Suppressor macrophage treated with lipopolysaccharide for 1 hour (primary cell): Measurements from ENCODE around the gene PLCL1.

Source experiments
- DNase-seq, 3 donors: peaks; one replicate each; pipeline ENCODE4 v3.0.0-alpha.2; 2020 to 2022

The PLCL1 gene

DNA sequence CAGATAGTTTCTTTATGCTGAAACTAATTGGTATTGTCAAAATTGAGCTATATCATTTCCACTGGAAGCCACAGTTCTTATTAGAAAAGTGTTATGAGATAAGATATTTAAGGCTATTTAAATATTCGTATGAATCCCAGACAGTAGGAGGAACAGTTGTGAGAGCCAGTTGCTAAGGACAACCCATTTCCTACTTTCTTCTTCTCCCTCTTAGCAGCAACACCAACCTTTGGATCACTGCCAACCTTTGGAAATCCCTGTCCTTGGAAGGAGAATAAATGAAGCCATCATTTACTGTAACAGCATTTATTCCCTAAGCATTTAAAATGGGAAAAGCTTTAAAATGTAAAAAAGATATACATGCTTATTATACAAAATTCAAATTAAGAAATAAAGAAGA, 85.8 kb downstream of the PLCL1 start:
- peak; percentile 49 to 70 (median 65) for DNase-seq

DNA sequence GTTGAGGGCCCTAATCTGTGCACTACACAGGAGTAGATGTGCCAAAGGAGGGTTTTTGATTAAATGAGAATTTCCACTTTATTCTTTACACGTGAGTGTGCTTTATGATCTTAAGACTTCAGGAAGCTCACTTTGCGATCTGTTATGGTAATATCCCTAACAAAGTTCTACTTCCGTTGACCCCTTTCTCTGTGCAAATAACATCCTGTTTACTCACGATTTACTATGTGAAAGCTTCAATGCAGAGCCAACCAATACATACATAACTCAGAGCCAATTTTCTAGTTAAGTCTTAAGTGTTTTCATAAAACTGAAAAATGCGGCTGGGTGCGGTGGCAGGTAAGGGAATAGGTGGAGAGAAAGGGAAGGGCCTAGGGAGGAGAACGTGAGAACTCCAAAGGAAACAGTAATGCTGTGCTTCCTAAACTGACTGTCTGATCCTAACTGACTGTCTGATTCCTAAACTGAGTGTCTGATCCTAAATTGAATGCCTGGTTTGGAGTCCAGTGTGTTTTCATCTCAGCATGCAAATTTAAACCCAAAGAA, 87.6 kb downstream of the PLCL1 start:
- DNase-seq, result no peak

DNA sequence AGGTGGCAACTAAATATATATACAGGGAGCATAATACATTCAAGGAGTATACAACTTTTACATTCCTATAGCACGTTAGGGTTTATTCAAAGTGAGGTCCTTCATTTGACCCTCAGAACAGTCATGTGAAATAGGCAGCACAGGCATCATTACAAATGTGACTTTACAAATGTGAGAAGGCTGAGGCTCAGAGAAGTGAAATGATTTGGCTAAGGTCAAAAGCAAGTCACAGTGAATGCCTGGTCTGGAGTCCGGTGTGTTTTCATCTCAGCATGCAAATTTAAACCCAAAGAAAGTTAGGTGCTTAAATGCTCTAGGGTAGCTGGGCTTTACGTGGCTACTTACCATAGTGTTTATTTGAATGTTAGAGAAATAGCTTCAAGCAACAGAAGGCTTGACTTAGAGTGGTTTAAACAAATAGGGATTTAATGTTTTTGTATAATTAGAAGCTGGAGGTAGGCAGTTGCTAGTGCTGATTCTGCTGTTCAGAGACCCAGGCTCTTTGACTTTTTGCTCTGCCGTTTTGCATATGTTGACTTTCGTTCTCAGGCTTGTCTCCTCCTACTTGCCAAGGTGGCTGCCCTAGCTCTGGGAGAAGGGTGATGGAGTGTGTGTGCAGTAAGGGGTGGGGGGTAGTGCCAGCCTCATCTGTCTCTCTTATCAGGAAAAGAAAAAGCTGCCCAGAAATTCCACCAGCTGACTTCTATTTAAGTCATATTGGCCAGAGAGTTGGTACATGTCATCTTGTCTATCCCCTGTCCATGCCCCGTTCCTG, 89.2 kb downstream of the PLCL1 start:
- no peak for DNase-seq

DNA sequence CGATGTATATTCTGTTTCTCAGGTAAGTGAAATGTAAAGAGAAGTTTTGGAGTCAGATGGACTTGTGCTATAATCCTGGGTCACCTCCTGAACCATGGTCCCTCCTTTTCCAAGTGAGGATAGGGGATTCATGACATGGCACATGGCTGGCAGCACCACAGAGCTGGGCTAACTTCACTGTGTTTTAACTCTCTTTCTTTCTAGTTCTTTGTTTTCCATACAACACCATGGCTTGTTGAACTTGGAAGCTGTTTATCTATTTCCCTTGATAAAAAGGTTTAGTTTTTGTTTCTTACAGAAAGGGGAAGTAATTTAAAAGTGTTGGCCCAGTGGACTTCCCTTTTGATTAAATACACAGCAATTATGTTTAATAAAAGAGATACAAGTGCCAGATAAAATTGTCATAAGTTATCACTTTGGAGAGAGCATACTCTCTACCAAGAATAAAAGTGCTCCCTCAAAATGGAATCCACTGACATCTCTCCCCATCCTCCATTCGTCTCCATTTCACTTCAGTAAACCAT, 90.4 kb downstream of the PLCL1 start:
- peak in 2 of 3 donors; percentile 37 to 49 for DNase-seq

DNA sequence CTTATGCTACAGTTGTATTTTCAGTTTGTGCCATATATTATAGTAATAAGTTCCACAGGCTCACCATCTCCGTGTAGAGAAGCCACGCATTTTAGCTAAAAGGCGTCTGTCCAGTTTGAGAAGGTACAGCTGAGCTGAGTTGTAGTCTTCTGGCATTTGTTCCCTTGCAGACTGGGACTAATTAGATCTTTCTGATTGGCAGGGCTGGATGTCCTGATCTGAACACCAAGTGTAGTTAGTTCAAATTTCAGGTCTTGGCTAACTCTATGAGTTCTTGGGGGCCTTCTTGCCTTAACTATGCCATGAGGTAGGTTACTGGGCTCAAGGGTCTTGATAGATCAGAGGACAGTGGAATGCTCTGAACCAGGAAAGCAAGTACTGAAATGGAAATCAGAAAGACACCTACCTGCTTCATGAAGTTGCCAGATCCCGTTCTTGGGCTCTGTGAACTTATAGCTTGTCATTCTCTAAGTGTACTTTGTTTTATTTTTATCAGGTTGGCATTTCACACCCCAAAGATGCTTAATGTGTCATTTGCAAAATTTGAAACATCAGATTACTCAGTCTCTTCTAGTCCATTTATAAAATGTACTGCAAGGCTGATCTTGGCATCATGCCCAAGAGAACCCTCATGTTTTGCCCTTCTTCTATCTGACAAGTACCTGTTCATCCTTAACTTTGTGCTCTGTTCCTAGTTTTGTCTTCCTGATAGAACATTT, 93.7 kb downstream of the PLCL1 start:
- no peak for DNase-seq

DNA sequence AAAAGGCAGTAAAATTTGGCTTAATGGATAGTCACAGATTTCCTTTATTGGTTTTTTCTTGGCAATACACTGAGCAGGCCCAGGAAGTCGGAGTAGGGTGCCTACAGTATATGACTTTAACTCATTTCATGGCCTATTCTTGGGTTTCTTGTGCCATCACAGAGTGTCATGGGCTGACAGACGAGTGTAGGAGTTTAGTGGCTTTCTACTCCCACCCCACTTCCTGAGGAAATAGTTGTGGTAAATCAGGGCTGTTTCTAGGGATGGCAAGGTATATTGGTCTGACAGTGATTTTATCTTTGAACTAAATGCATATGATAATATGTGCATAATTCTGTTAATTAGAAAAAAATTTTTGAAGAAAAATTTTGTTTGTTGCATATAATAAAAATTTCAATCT, 100.1 kb downstream of the PLCL1 start:
- peak; percentile 70 to 79 (median 76) for DNase-seq

DNA sequence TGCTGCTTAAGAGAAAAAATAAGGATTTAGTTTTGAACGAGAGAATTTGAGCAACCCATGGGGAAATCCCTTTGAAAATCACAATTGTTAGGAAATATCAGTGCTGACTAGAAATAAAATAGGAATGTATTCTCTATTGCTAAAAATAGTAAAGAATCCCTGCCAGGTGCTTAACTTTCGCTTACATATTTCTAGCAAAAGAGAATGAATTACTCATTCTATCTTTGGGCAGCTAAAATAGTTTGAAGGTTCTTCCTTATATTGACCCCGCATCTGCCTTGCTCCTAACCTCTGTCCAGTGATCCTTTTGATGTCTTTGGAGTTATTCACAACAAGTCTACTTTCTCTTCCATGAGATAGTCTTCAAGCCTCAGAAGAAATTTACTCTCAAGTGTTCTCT, 103.8 kb downstream of the PLCL1 start:
- DNase-seq, result peak in 2 of 3 donors; percentile 25 to 33

DNA sequence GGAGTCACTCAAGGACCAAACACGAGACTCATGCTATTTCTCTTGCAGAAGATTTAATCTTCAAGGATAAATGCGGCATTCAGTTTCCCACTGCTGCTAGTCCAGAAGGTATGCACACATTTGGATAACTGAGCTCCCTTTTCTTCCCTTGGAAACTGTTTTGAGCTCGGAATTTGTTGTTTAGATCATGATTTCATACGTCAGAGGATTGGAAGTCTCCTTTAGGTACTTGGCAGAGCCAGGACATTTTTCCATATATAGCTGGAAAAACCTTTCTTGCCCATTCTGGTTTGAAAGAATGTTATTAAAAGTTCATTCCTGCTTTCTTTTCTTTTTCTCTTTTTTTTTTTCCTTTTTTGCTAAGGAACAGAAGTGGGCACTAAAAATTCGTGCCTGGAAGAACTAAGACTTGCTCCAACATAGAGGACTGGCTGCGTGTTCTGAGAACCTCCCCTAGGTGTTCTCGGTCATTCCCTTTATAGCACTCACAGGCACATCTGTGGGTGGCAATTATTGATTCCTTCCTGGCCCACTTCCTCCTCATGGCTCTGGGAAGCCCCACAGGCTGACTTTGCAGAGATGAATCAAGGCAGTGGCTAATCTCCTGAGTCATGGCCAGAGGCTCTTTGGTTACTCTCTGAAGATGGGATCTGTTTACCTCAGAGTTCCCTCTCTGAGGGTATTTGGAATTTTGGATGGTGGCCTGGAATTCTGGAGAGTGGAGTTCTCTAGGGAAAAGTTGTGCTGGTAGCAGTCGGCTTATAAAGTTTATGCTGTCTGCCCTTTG, 104.8 kb downstream of the PLCL1 start:
- peak; percentile 73 to 84 (median 77) for DNase-seq

DNA sequence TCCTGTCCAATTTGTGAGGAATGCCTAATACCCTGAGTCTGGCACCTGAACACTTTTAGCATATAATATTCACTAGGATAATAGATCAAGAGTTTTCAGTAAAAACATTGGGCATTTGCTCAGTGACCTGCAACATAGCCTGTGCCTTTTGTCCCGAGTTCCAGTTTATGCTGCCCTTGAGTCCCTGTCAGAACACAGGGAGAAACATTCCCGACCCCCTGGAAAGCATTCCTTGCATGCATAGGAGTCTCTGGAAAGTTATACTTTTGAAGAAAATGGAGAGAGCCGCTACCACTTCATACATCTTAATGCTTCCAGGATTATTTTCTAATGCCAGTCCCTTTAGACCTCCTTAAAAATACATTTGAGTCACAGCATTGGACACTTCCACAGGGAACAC, 107.3 kb downstream of the PLCL1 start:
- DNase-seq, result no peak

DNA sequence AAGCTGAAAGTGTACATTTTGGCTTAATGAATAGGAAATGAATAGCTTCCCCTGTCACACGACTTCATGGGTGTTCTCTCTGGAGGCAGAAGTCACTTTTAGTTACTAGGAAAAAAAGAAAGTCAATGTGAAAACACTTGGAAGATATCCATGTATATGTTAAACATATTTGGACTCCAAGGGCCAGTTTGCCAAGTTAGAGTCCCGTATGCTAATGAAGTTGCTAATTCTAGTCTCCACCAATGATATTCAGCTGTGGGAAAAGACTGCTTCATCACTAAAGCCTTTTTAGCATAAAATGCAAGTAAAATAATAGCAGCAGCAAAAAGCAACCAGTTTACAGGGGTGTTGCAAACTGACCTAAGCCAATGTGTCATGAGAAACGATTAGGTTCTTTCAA, 108.7 kb downstream of the PLCL1 start:
- no peak for DNase-seq

DNA sequence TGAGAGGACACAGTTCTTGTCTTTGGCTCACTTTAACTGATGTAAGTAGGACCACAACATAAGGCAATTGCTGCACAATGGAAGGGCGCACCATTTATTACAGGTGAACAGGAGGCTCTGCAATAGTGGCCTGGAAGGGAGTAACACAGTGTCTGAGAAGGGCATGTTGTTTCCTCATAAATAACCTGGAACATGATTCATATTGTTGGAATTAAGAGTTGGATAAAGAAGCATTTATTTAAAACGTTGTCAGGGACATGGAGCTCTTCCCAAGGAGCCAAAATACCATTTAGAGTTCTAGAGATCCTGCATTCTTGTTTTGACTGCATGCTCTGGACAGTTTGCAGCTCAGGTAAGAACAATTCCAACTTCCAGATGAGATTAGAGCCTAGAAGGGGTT, 110.4 kb downstream of the PLCL1 start:
- no peak for DNase-seq

DNA sequence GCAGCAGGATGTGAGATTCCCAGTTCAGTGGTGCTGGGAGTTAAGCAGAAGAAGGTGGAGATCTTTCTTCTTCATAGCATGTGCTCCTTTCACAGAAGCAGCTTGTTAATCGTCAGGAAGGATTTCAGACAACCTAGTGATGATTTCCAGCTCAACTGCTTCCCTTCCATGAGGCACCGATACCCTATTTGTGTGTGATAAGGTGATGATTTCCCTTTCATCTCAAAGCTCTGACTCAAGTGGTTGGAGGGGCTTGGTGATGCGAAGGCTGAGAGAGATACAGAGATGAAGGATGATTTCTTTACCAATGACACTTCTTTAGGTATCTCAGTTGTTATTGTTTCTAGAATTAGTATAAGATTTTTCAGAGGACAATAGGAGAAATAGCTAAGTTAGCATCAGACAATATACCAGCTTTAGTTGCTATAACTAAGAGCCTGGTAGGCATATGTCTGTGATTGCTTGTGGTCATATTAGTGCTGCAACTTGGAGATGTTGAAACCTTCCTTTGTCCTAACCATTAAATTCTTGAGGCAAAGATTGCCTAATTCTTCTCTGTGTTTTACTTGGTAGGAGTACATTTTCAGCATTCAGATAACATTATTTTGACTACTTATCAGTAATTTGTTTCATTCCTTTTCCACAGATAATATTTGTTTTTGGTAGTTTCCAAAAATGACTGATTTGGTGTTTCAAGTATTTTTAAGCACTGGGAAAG, 111.3 kb downstream of the PLCL1 start:
- peak in 1 of 3 donors; percentile 56 for DNase-seq

DNA sequence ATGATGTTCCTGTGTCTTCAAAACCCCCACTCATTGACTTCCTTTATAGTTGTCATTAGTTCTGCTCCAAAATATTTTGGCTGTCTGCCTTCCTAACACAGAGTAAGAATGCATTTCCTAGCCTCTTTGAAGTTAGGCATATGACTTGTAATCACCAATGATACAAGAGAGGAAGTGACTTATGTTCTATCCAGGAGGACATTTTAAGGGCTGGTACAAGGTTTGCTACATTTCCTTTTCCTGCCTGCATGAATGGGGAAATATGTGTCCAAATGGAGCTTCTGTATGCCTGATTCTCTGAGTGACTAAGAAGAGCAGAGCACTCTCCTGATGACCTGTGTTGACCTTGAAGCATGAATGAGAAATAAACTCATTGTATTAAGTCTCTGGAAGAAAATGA, 115.1 kb downstream of the PLCL1 start:
- peak; percentile 12 to 50 (median 43) for DNase-seq

DNA sequence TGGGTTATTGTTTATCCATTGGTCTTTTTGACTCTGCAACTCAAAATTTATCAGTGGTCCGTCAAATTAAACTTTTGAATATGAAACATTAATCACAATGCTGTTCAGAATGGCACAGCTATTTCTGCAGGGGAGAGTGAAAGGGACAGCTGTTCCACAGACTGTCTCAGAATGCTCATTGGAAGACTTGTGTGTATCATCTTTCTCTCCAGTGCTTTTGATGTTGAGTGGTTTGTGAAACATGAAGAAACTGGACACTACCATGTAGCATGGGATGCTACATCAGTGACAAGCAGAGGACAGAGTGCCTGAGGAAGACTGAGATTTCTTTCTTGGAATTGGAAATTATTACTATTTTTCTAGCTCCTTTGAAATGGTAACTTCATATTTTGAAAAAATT, 115.7 kb downstream of the PLCL1 start:
- no peak for DNase-seq

DNA sequence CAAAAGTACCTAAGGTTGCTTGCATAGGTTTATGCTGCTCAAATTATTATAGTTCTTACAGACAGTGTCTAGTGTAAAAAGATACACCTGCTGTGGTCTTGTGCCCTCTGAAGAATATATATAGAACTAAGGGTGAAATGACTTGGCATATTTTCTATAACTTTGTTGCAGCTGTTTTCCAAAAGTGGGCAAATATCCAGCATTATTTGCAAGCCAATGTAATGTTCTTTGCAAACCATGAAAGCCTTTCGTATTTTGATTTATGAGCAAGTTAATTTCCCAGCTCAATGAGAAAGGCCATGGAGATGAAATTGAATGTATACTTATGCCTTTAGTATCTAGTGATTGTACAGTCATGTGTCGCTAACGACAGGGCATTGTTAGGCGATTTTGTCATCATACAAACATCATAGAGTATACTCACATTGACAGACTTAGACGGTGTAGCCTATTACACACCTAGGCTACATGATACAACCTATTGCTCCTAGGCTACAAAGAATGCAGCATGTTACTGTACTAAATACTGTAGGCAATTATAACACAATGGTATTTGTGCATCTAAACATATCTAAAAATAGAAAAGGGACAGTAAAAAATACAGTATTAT, 116.3 kb downstream of the PLCL1 start:
- no peak for DNase-seq

DNA sequence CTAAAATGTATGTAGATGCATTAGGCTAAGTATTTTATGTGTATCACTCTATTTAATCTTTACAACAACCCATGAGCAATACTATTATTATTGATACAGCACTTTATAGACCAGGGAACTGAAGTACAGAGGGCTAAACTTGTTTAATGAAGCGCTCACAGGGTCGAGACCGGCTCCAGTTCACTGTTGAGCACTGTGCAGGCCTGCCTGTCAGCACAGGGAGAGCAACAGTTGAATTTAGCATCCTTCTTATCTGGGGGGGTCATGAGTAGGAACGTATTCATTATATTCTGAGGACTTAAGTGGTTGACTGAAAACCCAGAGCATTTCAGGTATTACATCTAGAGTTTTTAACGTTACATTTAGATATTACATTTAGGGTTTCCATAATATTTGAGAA, 120.1 kb downstream of the PLCL1 start:
- no peak for DNase-seq

DNA sequence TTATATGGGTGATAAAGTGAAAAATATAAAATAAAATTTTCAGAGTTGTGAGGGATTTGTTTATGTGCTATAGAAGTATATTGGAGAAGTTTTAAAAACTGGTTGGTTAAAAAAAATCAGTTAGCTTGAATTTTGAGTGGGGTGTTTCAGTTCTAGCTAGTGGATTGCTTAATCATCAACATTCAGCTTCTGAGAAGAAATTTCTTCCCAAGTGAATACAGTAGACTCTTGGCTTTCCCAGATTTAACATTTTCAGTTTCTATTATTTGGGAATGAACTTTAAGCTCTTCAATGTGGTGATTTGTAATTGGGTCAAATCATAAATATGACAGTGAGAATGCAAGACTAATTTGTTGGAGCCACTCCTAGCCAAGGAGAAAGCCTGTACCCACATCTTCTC, 120.8 kb downstream of the PLCL1 start:
- DNase-seq, result no peak

DNA sequence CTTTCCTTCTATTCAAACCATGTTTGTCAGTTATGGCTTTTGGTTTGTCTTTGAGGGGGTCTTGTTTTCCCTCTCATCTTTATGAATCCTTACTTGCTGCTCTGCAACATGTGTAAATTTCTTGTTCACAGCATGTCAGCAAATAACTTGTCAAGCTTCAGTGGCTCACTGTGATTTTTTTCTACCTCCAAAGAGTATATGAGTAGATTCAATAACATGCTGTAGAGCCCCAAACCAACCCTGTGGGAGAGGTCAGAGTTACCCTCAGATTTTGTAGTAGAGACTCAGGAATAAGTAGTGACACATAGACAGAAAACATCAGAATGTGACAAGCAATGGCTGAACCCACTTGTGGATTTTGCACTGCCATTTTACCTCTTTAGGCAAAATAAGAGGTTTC, 121.6 kb downstream of the PLCL1 start:
- no peak for DNase-seq

DNA sequence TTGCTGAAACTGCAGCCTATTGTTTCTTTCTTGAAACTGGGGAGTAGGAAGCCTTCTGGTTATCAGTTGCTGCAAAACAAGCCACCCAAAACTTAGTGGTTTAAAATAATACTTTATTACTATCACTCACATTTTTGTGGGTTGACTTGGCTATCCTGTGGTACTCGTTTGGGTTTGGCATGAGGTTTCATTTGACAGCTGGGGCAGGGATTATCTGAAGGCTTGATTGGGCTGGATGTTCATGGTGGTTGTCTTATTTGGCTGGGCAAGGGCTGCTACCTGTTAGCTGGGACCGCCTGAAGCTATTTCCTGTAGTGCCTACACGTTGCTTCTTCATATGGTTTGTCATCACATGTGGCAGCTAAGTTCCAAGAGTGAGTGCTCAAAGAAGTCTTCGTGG, 122.3 kb downstream of the PLCL1 start:
- DNase-seq, result no peak

DNA sequence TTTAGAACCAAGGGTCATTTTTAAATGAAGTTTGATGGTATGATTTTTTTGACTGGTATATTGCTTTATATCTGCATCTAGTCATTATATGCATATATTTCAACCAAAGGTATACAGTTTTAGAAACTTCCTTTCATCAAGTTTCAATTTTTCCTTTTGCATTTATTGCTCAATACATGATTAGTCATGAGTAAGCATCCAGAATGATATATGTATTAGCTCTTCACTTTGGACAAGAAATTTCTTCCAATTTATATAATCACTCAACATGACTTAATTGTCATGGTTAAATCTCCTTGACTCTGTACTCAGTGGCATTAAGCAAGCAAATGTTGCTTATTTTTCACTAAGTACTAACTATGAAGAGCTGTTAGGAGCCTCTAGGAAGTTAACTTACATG, 123.6 kb downstream of the PLCL1 start:
- peak in 2 of 3 donors; percentile 38 to 39 for DNase-seq

DNA sequence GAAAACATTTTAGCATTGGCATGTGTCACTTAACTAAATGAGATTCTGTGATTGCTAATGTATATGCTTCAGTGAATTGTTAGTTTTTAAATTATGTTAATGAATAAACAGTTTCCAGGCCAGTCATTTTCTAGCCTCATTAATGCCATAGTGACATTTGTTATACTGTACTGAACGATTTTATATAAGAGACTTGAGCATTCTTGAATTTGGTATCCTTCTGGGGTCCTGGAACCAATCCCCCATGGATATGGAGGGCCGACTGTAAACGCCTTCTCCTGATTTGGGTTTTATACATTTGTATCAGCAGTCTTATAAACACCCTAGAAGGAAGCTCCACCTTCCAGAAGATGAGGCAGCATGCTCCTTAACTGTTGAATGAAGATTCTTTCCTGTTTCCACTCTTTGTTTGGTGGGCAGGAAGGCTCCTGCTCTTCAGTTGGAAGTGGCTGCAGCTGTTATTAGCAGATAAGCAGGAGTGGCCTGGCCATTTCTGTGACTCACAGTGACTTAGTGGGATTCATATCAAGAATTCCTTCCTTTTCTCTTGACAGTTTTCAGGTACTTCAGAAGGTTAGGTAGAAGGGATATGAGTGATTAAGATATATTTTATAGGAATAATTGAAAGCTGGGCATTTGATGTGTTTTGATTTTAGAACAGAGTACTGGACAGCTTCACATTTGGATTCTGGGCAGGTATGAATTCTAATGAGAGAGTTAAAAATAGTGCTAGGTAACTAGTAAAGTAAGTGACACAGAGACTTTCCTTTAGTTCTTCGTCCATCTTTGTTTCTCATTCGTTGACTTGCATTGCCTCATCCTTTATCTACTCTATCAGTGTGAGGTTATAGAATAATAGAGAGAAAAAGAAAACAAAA, 124.9 kb downstream of the PLCL1 start:
- DNase-seq, result no peak
